NK-92 (cell line): ENCODE measurements around the gene INPP4B.
"Not testable (repeated sequence)": the region's sequence is repeated elsewhere in the genome, so short reads cannot be mapped to it uniquely, and the experiment has no call there.

Experiments
- DNase-seq: peaks from one replicate; lab custom pipeline; 2025; ENCODE audit not compliant: unreplicated experiment; lab: John Stamatoyannopoulos, UW

Gene INPP4B

GRCh38 chr4:142826503-142827241 is 19.4 kb downstream of the INPP4B start:
- DNase-seq = no peak

- DNase-seq = no peak
Observed at GRCh38 chr4:142824368-142824767, 21.7 kb downstream of the INPP4B start.

- no peak for DNase-seq
Observed at GRCh38 chr4:142823796-142824195, 22.3 kb downstream of the INPP4B start.

- DNase-seq = no peak
Observed at GRCh38 chr4:142818476-142818875, 27.6 kb downstream of the INPP4B start.

- no peak for DNase-seq
Observed at GRCh38 chr4:142818031-142818430, 28.1 kb downstream of the INPP4B start.

GRCh38 chr4:142817442-142817841 is 28.7 kb downstream of the INPP4B start:
- no peak for DNase-seq

- no peak for DNase-seq
Observed at GRCh38 chr4:142815834-142816233, 30.3 kb downstream of the INPP4B start.

- no peak for DNase-seq
Observed at GRCh38 chr4:142813388-142813787, 32.7 kb downstream of the INPP4B start.

GRCh38 chr4:142812091-142812490 is 34.0 kb downstream of the INPP4B start:
- DNase-seq = no peak

GRCh38 chr4:142811034-142811433 is 35.1 kb downstream of the INPP4B start:
- DNase-seq = no peak

- DNase-seq = no peak
Observed at GRCh38 chr4:142809559-142809958, 36.5 kb downstream of the INPP4B start.

GRCh38 chr4:142803879-142804278 is 42.2 kb downstream of the INPP4B start:
- DNase-seq = not testable (repeated sequence)

GRCh38 chr4:142801966-142802365 is 44.1 kb downstream of the INPP4B start:
- no peak for DNase-seq

- no peak for DNase-seq
Observed at GRCh38 chr4:142781114-142781513, 65.0 kb downstream of the INPP4B start.

- DNase-seq = no peak
Observed at GRCh38 chr4:142778900-142779299, 67.2 kb downstream of the INPP4B start.

- DNase-seq = no peak
Observed at GRCh38 chr4:142778430-142778829, 67.7 kb downstream of the INPP4B start.

- DNase-seq = no peak
Observed at GRCh38 chr4:142777045-142777743, 68.9 kb downstream of the INPP4B start.

GRCh38 chr4:142776026-142776425 is 70.1 kb downstream of the INPP4B start:
- DNase-seq = no peak

- DNase-seq = no peak
Observed at GRCh38 chr4:142773505-142773904, 72.6 kb downstream of the INPP4B start.

GRCh38 chr4:142762280-142762679 is 83.8 kb downstream of the INPP4B start:
- DNase-seq = no peak

- no peak for DNase-seq
Observed at GRCh38 chr4:142752202-142752786, 93.8 kb downstream of the INPP4B start.

- DNase-seq = no peak
Observed at GRCh38 chr4:142743121-142743825, 102.8 kb downstream of the INPP4B start.
